CD14-positive monocyte (primary cell): ENCODE results near the gene PRKN. TPM values are rescaled to one million over a fixed set of nuclear protein-coding genes. Genes with fewer than 3 reads are reported as not detected.
A peak's percentile ranks its signal among the peaks of the same experiment; 100 is the strongest.

Source experiments
- DNase-seq, 3 donors: peaks; one replicate each; pipeline ENCODE4 v3.0.0-alpha.2; 2011 to 2022
- H2AFZ ChIP-seq: 2 replicates; pipeline ENCODE4 v1.6.0; 2012; ENCODE audit warnings: mild to moderate bottlenecking, low read depth, low read length, inconsistent platforms; ENCODE audit not compliant: insufficient read depth, poor library complexity, severe bottlenecking
- H3K27ac ChIP-seq, 2 donors: 1 replicate in 1 of 2; 2 replicates in 1 of 2; pipeline ENCODE4 v1.5.1; 2012 to 2013; ENCODE audit warnings: low read length in 2 of 2, control low read depth in 1 of 2, inconsistent platforms in 1 of 2, low read depth in 1 of 2, mild to moderate bottlenecking in 1 of 2
- H3K27me3 ChIP-seq, 2 donors: one replicate each; pipeline versions ENCODE4 v1.6.0 to v1.6.1; 2011 to 2013; ENCODE audit warnings: low read length in 2 of 2; ENCODE audit not compliant: control insufficient read depth in 2 of 2, insufficient read depth in 2 of 2
- H3K36me3 ChIP-seq, 2 donors: replicated peaks in 1 of 2; 1 replicate in 1 of 2; 2 replicates in 1 of 2; pipeline versions ENCODE4 v1.5.1 to v1.6.1; 2012 to 2013; ENCODE audit warnings: low read length in 2 of 2, control low read depth in 1 of 2, inconsistent platforms in 1 of 2, mild to moderate bottlenecking in 1 of 2; ENCODE audit not compliant: insufficient read depth in 2 of 2, control insufficient read depth in 1 of 2
- H3K4me1 ChIP-seq, 2 donors: 1 replicate in 1 of 2; 2 replicates in 1 of 2; pipeline versions ENCODE4 v1.5.1 to v1.6.1; 2012 to 2013; ENCODE audit warnings: low read length in 2 of 2, control low read depth in 1 of 2, inconsistent platforms in 1 of 2, mild to moderate bottlenecking in 1 of 2, moderate library complexity in 1 of 2; ENCODE audit not compliant: insufficient read depth in 2 of 2, control insufficient read depth in 1 of 2
- H3K4me2 ChIP-seq: replicated peaks from 2 replicates; pipeline ENCODE3; 2012; ENCODE audit warnings: low read length, moderate library complexity, mild to moderate bottlenecking; ENCODE audit not compliant: poor library complexity, severe bottlenecking; ENCODE audit errors: extremely low read depth
- H3K4me3 ChIP-seq, 3 experiments: fragments of 200-600 bp in 1 of 3; sonication (generic) in 1 of 3; replicated peaks in 1 of 3; 1 replicate in 2 of 3; 2 replicates in 1 of 3; pipeline ENCODE4 v1.5.1; 2011 to 2013; ENCODE audit warnings: low read length in 3 of 3, mild to moderate bottlenecking in 3 of 3, control low read depth in 2 of 3, low read depth in 2 of 3, inconsistent platforms in 1 of 3, moderate library complexity in 1 of 3
- H3K79me2 ChIP-seq: 2 replicates; pipeline ENCODE4 v1.6.0; 2012; ENCODE audit warnings: mild to moderate bottlenecking, control low read depth, inconsistent platforms, low read length, moderate library complexity; ENCODE audit not compliant: insufficient read depth
- H3K9ac ChIP-seq: 2 replicates; pipeline ENCODE4 v1.6.0; 2017; ENCODE audit warnings: low read length, mild to moderate bottlenecking; ENCODE audit not compliant: insufficient read depth, poor library complexity, severe bottlenecking
- H3K9me3 ChIP-seq, 2 donors: replicated peaks in 1 of 2; 1 replicate in 1 of 2; 2 replicates in 1 of 2; pipeline versions ENCODE4 v1.5.1 to v1.6.1; 2012 to 2013; ENCODE audit warnings: low read length in 2 of 2, control low read depth in 1 of 2; ENCODE audit not compliant: control insufficient read depth in 1 of 2, insufficient read depth in 1 of 2
- H4K20me1 ChIP-seq: 2 replicates; pipeline ENCODE4 v1.6.0; 2012; ENCODE audit warnings: mild to moderate bottlenecking, low read length, control low read depth, moderate library complexity; ENCODE audit not compliant: insufficient read depth
- H3K27ac Mint-ChIP-seq, 7 donors: one replicate each; pipeline ENCODE4 v1.8.0; 2020; ENCODE audit warnings: mild to moderate bottlenecking in 7 of 7, mixed read lengths in 7 of 7, moderate library complexity in 6 of 7, inconsistent platforms in 2 of 7
- H3K27me3 Mint-ChIP-seq, 3 donors: one replicate each; pipeline ENCODE4 v1.8.0; 2021 to 2022; ENCODE audit warnings: low read depth in 3 of 3, mild to moderate bottlenecking in 3 of 3, mixed read lengths in 3 of 3, moderate library complexity in 3 of 3, inconsistent platforms in 1 of 3
- H3K36me3 Mint-ChIP-seq, 2 donors: one replicate each; pipeline ENCODE4 v1.8.0; 2020; ENCODE audit warnings: mixed read lengths in 2 of 2, inconsistent platforms in 1 of 2, mild to moderate bottlenecking in 1 of 2
- H3K4me1 Mint-ChIP-seq: one replicate; pipeline ENCODE4 v1.8.0; 2020; ENCODE audit warnings: mild to moderate bottlenecking, mixed read lengths
- H3K4me3 Mint-ChIP-seq, 2 donors: one replicate each; pipeline ENCODE4 v1.8.0; 2020; ENCODE audit warnings: mild to moderate bottlenecking in 2 of 2, mixed read lengths in 2 of 2, moderate library complexity in 1 of 2
- H3K9me3 Mint-ChIP-seq, 7 donors: one replicate each; pipeline ENCODE4 v1.8.0; 2020 to 2022; ENCODE audit warnings: mixed read lengths in 7 of 7, mild to moderate bottlenecking in 6 of 7, moderate library complexity in 6 of 7, inconsistent platforms in 2 of 7
- CTCF ChIP-seq: fragments of 200-600 bp; IDR thresholded peaks from one replicate; pipeline ENCODE4 v1.8.0; 2022; ENCODE audit warnings: antibody characterized with exemption, mild to moderate bottlenecking
- WGBS: methylation state at CpG from one replicate; pipeline ENCODE4 v1.1.5; 2013; ENCODE audit warnings: missing lambda C conversion rate; ENCODE audit not compliant: insufficient coverage; 5-methylcytosine and 5-hydroxymethylcytosine counted together
- intact Hi-C, 2 donors: fragments of 100-400 bp; cut with micrococcal nuclease; formaldehyde crosslinking; loops; one replicate each; pipeline versions ENCODE4 v1.15.0 to v1.15.1; 2023
- polyA plus RNA-seq, 3 donors: library from polyadenylated mRNA; depleted of rRNA in 1 of 3; unstranded in 2 of 3; stranded (reverse) in 1 of 3; fragments of 300-500 nt in 2 of 3; fragments of >200 nt in 1 of 3; fragmentation: Illumina TruSeq in 2 of 3; gene quantifications; 1 replicate in 2 of 3; 2 replicates in 1 of 3; pipeline ENCODE4 v1.2.3, GENCODE V29; 2012 to 2021

Gene PRKN
- polyA plus RNA-seq, 3 donors = 0.19 to 0.21 TPM; not detected in 1

DNA sequence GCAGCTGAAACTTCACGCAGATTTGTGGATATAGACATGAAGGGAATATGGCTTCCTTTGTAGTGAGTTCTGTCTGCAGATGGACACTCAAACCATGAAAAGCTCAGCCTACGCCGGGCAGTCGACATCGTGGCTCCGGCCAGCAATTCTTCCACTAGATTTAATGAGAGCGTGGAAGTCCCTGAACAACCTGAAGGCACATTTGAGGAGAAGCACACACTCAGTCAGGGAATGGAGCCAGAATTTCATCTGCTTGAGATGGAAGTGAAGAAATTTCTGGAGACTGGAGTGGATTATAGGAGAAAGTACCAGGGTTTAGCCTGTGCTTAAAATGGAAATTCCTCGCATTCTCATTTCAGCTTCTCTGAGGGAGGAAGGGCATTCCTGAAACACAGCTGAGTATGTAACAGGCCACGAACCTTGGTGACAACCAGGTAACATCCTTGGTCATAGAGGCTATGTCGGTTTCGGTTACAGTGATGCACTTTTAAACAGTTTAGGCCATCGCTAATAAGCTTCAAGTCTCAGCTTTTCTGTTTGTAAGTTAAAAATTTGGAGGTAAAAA is 1373.2 kb downstream of the PRKN start:
- Mint-ChIP-seq H3K27me3 (peaks cover 0 to 5% (median 2%) of the 10 kb centered on the region in 3 donors), H3K4me1 (peaks cover 40% of the 10 kb centered on the region), H3K27ac (peak overlapping the region in 3 of 7 donors; percentile 76 to 100 (median 98)), H3K36me3 (peaks cover 0 to 4% of the 10 kb centered on the region in 2 donors), H3K4me3 (no peak overlapping the region), H3K9me3 (peaks cover 0 to 12% (median 0%) of the 10 kb centered on the region in 7 donors)
- no peak for DNase-seq
- no peak overlapping the region for H2AFZ ChIP-seq
- H3K4me3 ChIP-seq = no peak overlapping the region
- H3K9me3 ChIP-seq = no peaks in the 10 kb centered on the region
- H3K27ac ChIP-seq = no peak overlapping the region
- WGBS = 98% methylated on average over 7 of the region's 12 CpGs
- H3K4me2 ChIP-seq = no peak overlapping the region
- H4K20me1 ChIP-seq = no peaks in the 10 kb centered on the region
- peaks cover 32 to 37% of the 10 kb centered on the region in 2 donors for H3K4me1 ChIP-seq
- no peak overlapping the region for H3K9ac ChIP-seq
- H3K27me3 ChIP-seq = no peaks in the 10 kb centered on the region
- no peaks in the 10 kb centered on the region for H3K79me2 ChIP-seq
- intact Hi-C loops = loop anchor here in 1 of 2 donors (2.0 kb wide), 1 partner anchor 14 kb away; no protein-coding TSS in a partner anchor
- H3K36me3 ChIP-seq = no peaks in the 10 kb centered on the region
- no peak for TF ChIP-seq CTCF

DNA sequence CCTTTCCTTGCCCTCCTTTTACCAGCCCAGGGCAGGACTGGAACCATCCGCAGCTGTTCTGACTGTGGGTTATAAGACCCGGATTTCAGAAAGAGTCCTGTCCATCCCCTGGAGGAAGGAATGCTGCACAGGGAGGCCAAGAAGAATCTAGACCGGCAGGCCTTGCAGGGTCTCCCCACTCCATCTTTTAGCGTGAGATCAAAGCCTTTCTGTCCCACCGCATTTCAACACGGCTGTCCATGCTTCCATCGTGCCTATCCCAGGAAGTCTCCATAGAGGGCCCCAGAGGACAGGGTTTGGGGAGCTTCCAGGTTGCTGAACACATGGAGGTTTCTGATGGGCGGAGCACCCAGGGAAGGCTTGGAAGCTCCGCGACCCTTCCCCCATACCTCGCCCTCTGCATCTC is 1374.4 kb downstream of the PRKN start:
- intact Hi-C loops = no loop called here
- H3K4me3 Mint-ChIP-seq = no peak overlapping the region
- no peaks in the 10 kb centered on the region for H4K20me1 ChIP-seq
- H3K4me2 ChIP-seq = no peak overlapping the region
- no peak overlapping the region for H3K9ac ChIP-seq
- no peaks in the 10 kb centered on the region for H3K27me3 ChIP-seq
- H3K36me3 Mint-ChIP-seq = peaks cover 0 to 4% of the 10 kb centered on the region in 2 donors
- H3K79me2 ChIP-seq = no peaks in the 10 kb centered on the region
- peaks cover 0 to 5% (median 2%) of the 10 kb centered on the region in 3 donors for H3K27me3 Mint-ChIP-seq
- no peak overlapping the region for H3K27ac ChIP-seq
- no peaks in the 10 kb centered on the region for H3K36me3 ChIP-seq
- 97% methylated on average over 7 of the region's 11 CpGs for WGBS
- peaks cover 29 to 37% of the 10 kb centered on the region in 2 donors for H3K4me1 ChIP-seq
- H3K9me3 ChIP-seq = no peaks in the 10 kb centered on the region
- H2AFZ ChIP-seq = no peak overlapping the region
- peak; percentile 31 to 56 (median 56) for DNase-seq
- no peak overlapping the region for H3K4me3 ChIP-seq
- peaks cover 0 to 5% (median 0%) of the 10 kb centered on the region in 7 donors for H3K9me3 Mint-ChIP-seq
- TF ChIP-seq CTCF = peak; percentile 56
- peak overlapping the region in 5 of 7 donors; percentile 19 to 60 (median 46) for H3K27ac Mint-ChIP-seq
- peaks cover 37% of the 10 kb centered on the region for H3K4me1 Mint-ChIP-seq
